ENCODE results near the gene STK10. TPM values are rescaled to one million over a fixed set of nuclear protein-coding genes. Genes with fewer than 3 reads are reported as not detected.
A peak's percentile ranks its signal among the peaks of the same experiment; 100 is the strongest.

Gene STK10
- polyA plus RNA-seq, 3 donors, result 21.5 to 180 (median 47.4) TPM

- peaks cover 71 to 80% of the 10 kb centered on the region in 2 donors for H3K36me3 Mint-ChIP-seq
- peaks cover 76% of the 10 kb centered on the region for H3K79me2 ChIP-seq (ENCODE audit: insufficient read depth, low read length)
- peaks cover 0 to 1% (median 0%) of the 10 kb centered on the region in 7 donors for H3K9me3 Mint-ChIP-seq
- H3K27ac Mint-ChIP-seq, result peak overlapping the region in 6 of 7 donors; percentile 67 to 88 (median 84)
- H3K9ac ChIP-seq (ENCODE audit: insufficient read depth, low read length, poor library complexity, severe bottlenecking), result no peak overlapping the region
- no peaks in the 10 kb centered on the region for H3K27me3 ChIP-seq (ENCODE audit: control insufficient read depth in 2 of 2, insufficient read depth in 2 of 2, low read length in 2 of 2)
- peaks cover 44 to 57% of the 10 kb centered on the region in 2 donors for H3K4me1 ChIP-seq (ENCODE audit: control insufficient read depth in 1 of 2, insufficient read depth in 2 of 2, low read length in 2 of 2)
- 70% methylated on average over 9 of the region's 13 CpGs for WGBS (ENCODE audit: insufficient coverage)
- H3K36me3 ChIP-seq (replicated peaks in 1 of 2; ENCODE audit: control insufficient read depth in 1 of 2, insufficient read depth in 2 of 2, low read length in 2 of 2), result peaks cover 53 to 64% of the 10 kb centered on the region in 2 donors
- H3K4me3 Mint-ChIP-seq, result no peak overlapping the region
- peak overlapping the region in 1 of 2 donors; percentile 50 for H3K27ac ChIP-seq (ENCODE audit: low read depth in 1 of 2, low read length in 2 of 2)
- peaks cover 52% of the 10 kb centered on the region for H3K4me1 Mint-ChIP-seq
- H4K20me1 ChIP-seq (ENCODE audit: insufficient read depth, low read length), result peaks cover 54% of the 10 kb centered on the region
- no peaks in the 10 kb centered on the region for H3K27me3 Mint-ChIP-seq (ENCODE audit: low read depth in 3 of 3)
- intact Hi-C loops (cut with micrococcal nuclease), result loop anchor here (2.0 to 10.0 kb wide), 5 partner anchors 35 to 177 kb away; partner anchors contain the start of genes STK10 (in 2 of the 2), FBXW11 (in 1 of the 2) and UBTD2 (in 1 of the 2)
- no peak for DNase-seq
- no peak overlapping the region for H3K4me3 ChIP-seq (replicated peaks in 1 of 3; ENCODE audit: low read depth in 2 of 3, low read length in 3 of 3)
- no peak overlapping the region for H3K4me2 ChIP-seq (replicated peaks; ENCODE audit: extremely low read depth, low read length, poor library complexity, severe bottlenecking)
- H2AFZ ChIP-seq (ENCODE audit: insufficient read depth, low read depth, low read length, poor library complexity, severe bottlenecking), result no peak overlapping the region
- H3K9me3 ChIP-seq (replicated peaks in 1 of 2; ENCODE audit: control insufficient read depth in 1 of 2, insufficient read depth in 1 of 2, low read length in 2 of 2), result no peaks in the 10 kb centered on the region
- TF ChIP-seq CTCF (IDR thresholded peaks at IDR 0.05), result no peak
Observed at GRCh38 chr5:172107571-172107970, 80.5 kb downstream of the STK10 start.

GRCh38 chr5:172106511-172107356 is 81.3 kb downstream of the STK10 start:
- peaks cover 36 to 49% of the 10 kb centered on the region in 2 donors for H3K4me1 ChIP-seq (ENCODE audit: control insufficient read depth in 1 of 2, insufficient read depth in 2 of 2, low read length in 2 of 2)
- H3K79me2 ChIP-seq (ENCODE audit: insufficient read depth, low read length), result peaks cover 73% of the 10 kb centered on the region
- H3K4me3 ChIP-seq (replicated peaks in 1 of 3; ENCODE audit: low read depth in 2 of 3, low read length in 3 of 3), result no peak overlapping the region
- intact Hi-C loops (cut with micrococcal nuclease), result loop anchor here (2.0 to 10.0 kb wide), 5 partner anchors 36 to 178 kb away; partner anchors contain the start of genes STK10 (in 2 of the 2), FBXW11 (in 1 of the 2) and UBTD2 (in 1 of the 2)
- WGBS (ENCODE audit: insufficient coverage), result 35% methylated on average over 33 of the region's 39 CpGs
- no peak overlapping the region for H2AFZ ChIP-seq (ENCODE audit: insufficient read depth, low read depth, low read length, poor library complexity, severe bottlenecking)
- peak overlapping the region; percentile 26 for H3K4me2 ChIP-seq (replicated peaks; ENCODE audit: extremely low read depth, low read length, poor library complexity, severe bottlenecking)
- no peaks in the 10 kb centered on the region for H3K27me3 ChIP-seq (ENCODE audit: control insufficient read depth in 2 of 2, insufficient read depth in 2 of 2, low read length in 2 of 2)
- H3K9ac ChIP-seq (ENCODE audit: insufficient read depth, low read length, poor library complexity, severe bottlenecking), result no peak overlapping the region
- Mint-ChIP-seq H3K4me3 (no peak overlapping the region), H3K36me3 (peaks cover 77 to 83% of the 10 kb centered on the region in 2 donors), H3K4me1 (peaks cover 43% of the 10 kb centered on the region), H3K27me3 (ENCODE audit: low read depth in 3 of 3) (no peaks in the 10 kb centered on the region), H3K27ac (peak overlapping the region; percentile 33 to 88 (median 80)), H3K9me3 (peaks cover 0 to 1% (median 0%) of the 10 kb centered on the region in 7 donors)
- peak in 2 of 3 donors; percentile 43 to 56 for DNase-seq
- peak; percentile 97 for TF ChIP-seq CTCF (IDR thresholded peaks at IDR 0.05)
- peaks cover 62 to 72% of the 10 kb centered on the region in 2 donors for H3K36me3 ChIP-seq (replicated peaks in 1 of 2; ENCODE audit: control insufficient read depth in 1 of 2, insufficient read depth in 2 of 2, low read length in 2 of 2)
- peak overlapping the region in 1 of 2 donors; percentile 50 for H3K27ac ChIP-seq (ENCODE audit: low read depth in 1 of 2, low read length in 2 of 2)
- peaks cover 63% of the 10 kb centered on the region for H4K20me1 ChIP-seq (ENCODE audit: insufficient read depth, low read length)
- no peaks in the 10 kb centered on the region for H3K9me3 ChIP-seq (replicated peaks in 1 of 2; ENCODE audit: control insufficient read depth in 1 of 2, insufficient read depth in 1 of 2, low read length in 2 of 2)
